T-helper 2 cell treated with Interferon-gamma antibody and Interleukin-4, amounts not matched to agents 5 μg/mL and 100 μg/mL, for 36 hours (primary cell): Measurements from ENCODE around the gene MTIF2.
A peak's percentile ranks its signal among the peaks of the same experiment; 100 is the strongest.
"Not testable (repeated sequence)": the region's sequence is repeated elsewhere in the genome, so short reads cannot be mapped to it uniquely, and the experiment has no call there.

Experiments
- DNase-seq: peaks from one replicate; pipeline ENCODE4 v3.0.0; 2021; ENCODE audit warnings: low spot score
- H3K27ac Mint-ChIP-seq: one replicate; pipeline ENCODE4 v1.8.0; 2021; ENCODE audit warnings: mild to moderate bottlenecking, mixed read lengths
- H3K27me3 Mint-ChIP-seq: one replicate; pipeline ENCODE4 v1.8.0; 2021; ENCODE audit warnings: low read depth, mixed read lengths
- H3K36me3 Mint-ChIP-seq: one replicate; pipeline ENCODE4 v1.8.0; 2021; ENCODE audit warnings: low read depth, mixed read lengths
- H3K4me1 Mint-ChIP-seq: one replicate; pipeline ENCODE4 v1.8.0; 2021; ENCODE audit warnings: low read depth, mixed read lengths
- H3K4me3 Mint-ChIP-seq: one replicate; pipeline ENCODE4 v1.8.0; 2022; ENCODE audit warnings: mild to moderate bottlenecking, moderate library complexity, mixed read lengths
- H3K9me3 Mint-ChIP-seq: one replicate; pipeline ENCODE4 v1.8.0; 2021; ENCODE audit warnings: mixed read lengths

The MTIF2 gene

GRCh38 chr2:55268907-55269644 lies at the start of gene MTIF2:
TSS of gene MTIF2 (minus strand) at chr2:55269231. CDS start at chr2:55263858, 5,373 bp downstream.
- peak; percentile 92 for DNase-seq
- Mint-ChIP-seq H3K4me1 (peaks cover 8% of the 10 kb centered on the region), H3K27ac (peak within 1 kb of the TSS; percentile 84), H3K27me3 (no peaks in the 10 kb centered on the region), H3K9me3 (no peaks in the 10 kb centered on the region), H3K4me3 (peak within 1 kb of the TSS; percentile 95), H3K36me3 (peaks cover 8% of the 10 kb centered on the region)

- H3K4me1 Mint-ChIP-seq: peaks cover 8% of the 10 kb centered on the region
- no peaks in the 10 kb centered on the region for H3K9me3 Mint-ChIP-seq
- no peaks in the 10 kb centered on the region for H3K27me3 Mint-ChIP-seq
- H3K36me3 Mint-ChIP-seq: peaks cover 1% of the 10 kb centered on the region
- H3K4me3 Mint-ChIP-seq: no peak overlapping the region
- DNase-seq: no peak
- no peak overlapping the region for H3K27ac Mint-ChIP-seq
Observed at GRCh38 chr2:55314985-55315384, 46.0 kb upstream of the MTIF2 start.

GRCh38 chr2:55311444-55311870 lies 42.4 kb upstream of the MTIF2 start:
- Mint-ChIP-seq H3K36me3 (peaks cover 4% of the 10 kb centered on the region), H3K27ac (no peak overlapping the region), H3K27me3 (no peaks in the 10 kb centered on the region), H3K4me1 (peaks cover 12% of the 10 kb centered on the region), H3K4me3 (no peak overlapping the region), H3K9me3 (no peaks in the 10 kb centered on the region)
- DNase-seq: peak; percentile 34

- Mint-ChIP-seq H3K4me3 (no peak overlapping the region), H3K27me3 (no peaks in the 10 kb centered on the region), H3K4me1 (peaks cover 12% of the 10 kb centered on the region), H3K36me3 (peaks cover 4% of the 10 kb centered on the region), H3K9me3 (no peaks in the 10 kb centered on the region), H3K27ac (no peak overlapping the region)
- DNase-seq: no peak
Observed at GRCh38 chr2:55309446-55309845, 40.4 kb upstream of the MTIF2 start.

- peaks cover 3% of the 10 kb centered on the region for H3K4me1 Mint-ChIP-seq
- no peak overlapping the region for H3K27ac Mint-ChIP-seq
- H3K4me3 Mint-ChIP-seq: no peak overlapping the region
- H3K27me3 Mint-ChIP-seq: peaks cover 3% of the 10 kb centered on the region
- no peak for DNase-seq
- H3K36me3 Mint-ChIP-seq: no peaks in the 10 kb centered on the region
- no peaks in the 10 kb centered on the region for H3K9me3 Mint-ChIP-seq
Observed at GRCh38 chr2:55302241-55302640, 33.2 kb upstream of the MTIF2 start.

GRCh38 chr2:55301277-55301676 lies 32.2 kb upstream of the MTIF2 start:
- Mint-ChIP-seq H3K27me3 (peaks cover 3% of the 10 kb centered on the region), H3K4me1 (peaks cover 3% of the 10 kb centered on the region), H3K27ac (no peak overlapping the region), H3K4me3 (no peak overlapping the region), H3K9me3 (no peaks in the 10 kb centered on the region), H3K36me3 (no peaks in the 10 kb centered on the region)
- DNase-seq: no peak

- no peak overlapping the region for H3K27ac Mint-ChIP-seq
- H3K27me3 Mint-ChIP-seq: no peaks in the 10 kb centered on the region
- peaks cover 12% of the 10 kb centered on the region for H3K4me1 Mint-ChIP-seq
- no peak for DNase-seq
- no peak overlapping the region for H3K4me3 Mint-ChIP-seq
- peaks cover 3% of the 10 kb centered on the region for H3K36me3 Mint-ChIP-seq
- no peaks in the 10 kb centered on the region for H3K9me3 Mint-ChIP-seq
Observed at GRCh38 chr2:55296393-55296792, 27.4 kb upstream of the MTIF2 start.

GRCh38 chr2:55283083-55283482 lies 14.1 kb upstream of the MTIF2 start:
- Mint-ChIP-seq H3K27ac (no peak overlapping the region), H3K9me3 (no peaks in the 10 kb centered on the region), H3K4me1 (peaks cover 21% of the 10 kb centered on the region), H3K36me3 (peaks cover 2% of the 10 kb centered on the region), H3K4me3 (peak overlapping the region; percentile 88), H3K27me3 (peaks cover 2% of the 10 kb centered on the region)
- DNase-seq: no peak

- DNase-seq: peak; percentile 88
- peak overlapping the region; percentile 91 for H3K27ac Mint-ChIP-seq
- H3K4me3 Mint-ChIP-seq: peak overlapping the region; percentile 88
- H3K4me1 Mint-ChIP-seq: peaks cover 21% of the 10 kb centered on the region
- H3K9me3 Mint-ChIP-seq: no peaks in the 10 kb centered on the region
- peaks cover 2% of the 10 kb centered on the region for H3K36me3 Mint-ChIP-seq
- H3K27me3 Mint-ChIP-seq: peaks cover 6% of the 10 kb centered on the region
Observed at GRCh38 chr2:55282110-55282917, 13.3 kb upstream of the MTIF2 start.

GRCh38 chr2:55280851-55281546 lies 12.0 kb upstream of the MTIF2 start:
- peaks cover 21% of the 10 kb centered on the region for H3K4me1 Mint-ChIP-seq
- H3K27ac Mint-ChIP-seq: peak overlapping the region; percentile 68
- peak overlapping the region; percentile 52 for H3K4me3 Mint-ChIP-seq
- not testable (repeated sequence) for H3K9me3 Mint-ChIP-seq, H3K27me3 Mint-ChIP-seq, H3K36me3 Mint-ChIP-seq, DNase-seq

- peaks cover 21% of the 10 kb centered on the region for H3K4me1 Mint-ChIP-seq
- not testable (repeated sequence) for H3K27ac Mint-ChIP-seq, H3K9me3 Mint-ChIP-seq, H3K27me3 Mint-ChIP-seq, H3K4me3 Mint-ChIP-seq, DNase-seq, H3K36me3 Mint-ChIP-seq
Observed at GRCh38 chr2:55279859-55280424, 10.9 kb upstream of the MTIF2 start.

GRCh38 chr2:55279214-55279835 lies 10.3 kb upstream of the MTIF2 start:
- not testable (repeated sequence) for H3K4me3 Mint-ChIP-seq, DNase-seq, H3K36me3 Mint-ChIP-seq, H3K9me3 Mint-ChIP-seq, H3K27me3 Mint-ChIP-seq, H3K27ac Mint-ChIP-seq
- H3K4me1 Mint-ChIP-seq: peaks cover 21% of the 10 kb centered on the region

- DNase-seq: no peak
- Mint-ChIP-seq H3K9me3 (no peaks in the 10 kb centered on the region), H3K4me3 (no peak overlapping the region), H3K36me3 (no peaks in the 10 kb centered on the region), H3K27me3 (peaks cover 8% of the 10 kb centered on the region), H3K4me1 (peaks cover 7% of the 10 kb centered on the region), H3K27ac (no peak overlapping the region)
Observed at GRCh38 chr2:55277310-55277709, 8.3 kb upstream of the MTIF2 start.
